Stimulated activated CD4-positive, alpha-beta T cell treated with anti-CD3 and anti-CD28 coated beads, Interleukin-1b, Interleukin-23, amount 100 ng/mL, for 4 hours (primary cell): ENCODE results near the gene ERP29.
"Not testable (repeated sequence)": the region's sequence is repeated elsewhere in the genome, so short reads cannot be mapped to it uniquely, and the experiment has no call there.

Source experiments
- DNase-seq, 2 donors: peaks; one replicate each; pipeline ENCODE4 v3.0.0-alpha.2; 2020; ENCODE audit warnings: low read depth in 2 of 2

Gene ERP29

GRCh38 chr12:112001576-112001975 lies 11.7 kb upstream of the ERP29 start:
- no peak for DNase-seq

- DNase-seq, result no peak
These were observed 9.2 kb upstream of the ERP29 start for GRCh38 chr12:112004041-112004440.

GRCh38 chr12:112005419-112006395 lies 7.5 kb upstream of the ERP29 start:
- DNase-seq, result no peak

GRCh38 chr12:112007945-112008344 lies 5.3 kb upstream of the ERP29 start:
- no peak for DNase-seq

- no peak for DNase-seq
These were observed 4.3 kb upstream of the ERP29 start for GRCh38 chr12:112008918-112009317.

- DNase-seq, result not testable (repeated sequence)
These were observed 3.6 kb upstream of the ERP29 start for GRCh38 chr12:112009596-112009995.

GRCh38 chr12:112010415-112011344 lies 2.5 kb upstream of the ERP29 start:
- no peak for DNase-seq

GRCh38 chr12:112011685-112012084 lies 1.5 kb upstream of the ERP29 start:
- DNase-seq, result no peak

- peak; percentile 49 to 55 for DNase-seq
These were observed 576 bp downstream of the ERP29 start for GRCh38 chr12:112013601-112014402.

GRCh38 chr12:112015938-112016337 lies 2.7 kb downstream of the ERP29 start:
- no peak for DNase-seq

- no peak for DNase-seq
These were observed 3.8 kb downstream of the ERP29 start for GRCh38 chr12:112017041-112017440.

GRCh38 chr12:112018571-112019237 lies 5.5 kb downstream of the ERP29 start:
- DNase-seq, result no peak

GRCh38 chr12:112020947-112021457 lies 7.8 kb downstream of the ERP29 start:
- no peak for DNase-seq

- DNase-seq, result no peak
These were observed 9.2 kb downstream of the ERP29 start for GRCh38 chr12:112022241-112023016.

- no peak for DNase-seq
These were observed 10.7 kb downstream of the ERP29 start for GRCh38 chr12:112023759-112024396.

- no peak for DNase-seq
These were observed 12.7 kb downstream of the ERP29 start for GRCh38 chr12:112025808-112026375.

- no peak for DNase-seq
These were observed 16.1 kb downstream of the ERP29 start for GRCh38 chr12:112029301-112029700.

- DNase-seq, result no peak
These were observed 18.2 kb downstream of the ERP29 start for GRCh38 chr12:112031472-112031871.

- no peak for DNase-seq
These were observed 19.1 kb downstream of the ERP29 start for GRCh38 chr12:112032292-112032691.
